T-cell (primary cell): Measurements from ENCODE around the gene SMO. TPM values are rescaled to one million over a fixed set of nuclear protein-coding genes. Genes with fewer than 3 reads are reported as not detected.

Source experiments
- ATAC-seq, 4 experiments: fragments of 200-7000 bp in 3 of 4; fragments of 150-1000 bp in 1 of 4; cut with Tn5 transposase; replicated peaks in 1 of 4; 1 replicate in 3 of 4; 2 replicates in 1 of 4; pipeline ENCODE4 v1.10.0; 2021; ENCODE audit warnings: moderate library complexity in 3 of 4, mild to moderate bottlenecking in 2 of 4, moderate number of reproducible peaks in 1 of 4
- CTCF ChIA-PET, 2 donors: fragments of 300-600 bp; sonication (Branson Sonifier 250); formaldehyde crosslinking; loops; one replicate each; lab custom pipeline; 2022; ENCODE audit warnings: antibody characterized with exemption in 2 of 2; lab: Charles Lee
- POLR2A ChIA-PET, 2 donors: fragments of 300-600 bp; sonication (Branson Sonifier 250); formaldehyde crosslinking; loops; one replicate each; lab custom pipeline; 2022; ENCODE audit warnings: antibody characterized with exemption in 2 of 2; lab: Charles Lee
- DNase-seq, 35 experiments: peaks; one replicate each; pipeline versions ENCODE4 v3.0.0 to v3.0.0-alpha.2; 2013 to 2023
- H3K27ac ChIP-seq: one replicate; pipeline ENCODE4 v1.5.1; 2013; ENCODE audit warnings: low read length
- H3K27me3 ChIP-seq, 2 experiments: replicated peaks in 1 of 2; 1 replicate in 1 of 2; 2 replicates in 1 of 2; pipeline versions ENCODE4 v1.6.1 to v1.7.0; 2013; ENCODE audit warnings: low read length in 1 of 2, mixed read lengths in 1 of 2; ENCODE audit not compliant: control insufficient read depth in 2 of 2, insufficient read depth in 2 of 2; ENCODE audit errors: extremely low read depth in 1 of 2
- H3K36me3 ChIP-seq, 2 donors: 1 replicate in 1 of 2; 2 replicates in 1 of 2; pipeline versions ENCODE4 v1.6.1 to v1.7.0; 2013; ENCODE audit warnings: low read length in 1 of 2; ENCODE audit not compliant: control insufficient read depth in 2 of 2, insufficient read depth in 1 of 2; ENCODE audit errors: extremely low read depth in 1 of 2
- H3K4me1 ChIP-seq, 2 experiments: 1 replicate in 1 of 2; 2 replicates in 1 of 2; pipeline versions ENCODE4 v1.6.1 to v1.7.0; 2013; ENCODE audit warnings: low read length in 2 of 2, mixed read lengths in 1 of 2; ENCODE audit not compliant: insufficient read depth in 2 of 2, control insufficient read depth in 1 of 2; ENCODE audit errors: extremely low read depth in 1 of 2
- H3K4me3 ChIP-seq, 2 donors: 1 replicate in 1 of 2; 2 replicates in 1 of 2; pipeline versions ENCODE4 v1.5.1 to v1.7.0; 2013; ENCODE audit warnings: mild to moderate bottlenecking in 2 of 2, low read length in 1 of 2, moderate library complexity in 1 of 2; ENCODE audit not compliant: control insufficient read depth in 1 of 2; ENCODE audit errors: extremely low read depth in 1 of 2
- H3K9me3 ChIP-seq: 2 replicates; pipeline ENCODE4 v1.7.0; 2013
- H3K27ac Mint-ChIP-seq, 2 donors: one replicate each; pipeline ENCODE4 v1.8.0; 2020 to 2021; ENCODE audit warnings: mild to moderate bottlenecking in 2 of 2, mixed read lengths in 2 of 2
- H3K27me3 Mint-ChIP-seq, 2 donors: one replicate each; pipeline ENCODE4 v1.8.0; 2021 to 2022; ENCODE audit warnings: mixed read lengths in 2 of 2
- H3K36me3 Mint-ChIP-seq: one replicate; pipeline ENCODE4 v1.8.0; 2021; ENCODE audit warnings: mixed read lengths
- H3K4me1 Mint-ChIP-seq, 3 donors: one replicate each; pipeline ENCODE4 v1.8.0; 2020 to 2022; ENCODE audit warnings: mixed read lengths in 3 of 3, mild to moderate bottlenecking in 1 of 3
- H3K4me3 Mint-ChIP-seq, 3 donors: one replicate each; pipeline ENCODE4 v1.8.0; 2020 to 2022; ENCODE audit warnings: mild to moderate bottlenecking in 3 of 3, mixed read lengths in 3 of 3, moderate library complexity in 3 of 3
- H3K9me3 Mint-ChIP-seq, 3 donors: one replicate each; pipeline ENCODE4 v1.8.0; 2020 to 2022; ENCODE audit warnings: mixed read lengths in 3 of 3
- WGBS: methylation state at CpG from one replicate; pipeline ENCODE4 v1.1.5; 2013; ENCODE audit warnings: missing lambda C conversion rate; ENCODE audit not compliant: insufficient coverage; 5-methylcytosine and 5-hydroxymethylcytosine counted together
- total RNA-seq, 35 experiments: library from RNA in 6 of 35; stranded (reverse) in 6 of 35; fragments of 120-200 nt in 1 of 35; gene quantifications; one replicate each; pipeline versions ENCODE4 v1.2.1 to v1.2.4 and lab custom pipeline; 2013 to 2026

SMO gene
- total RNA-seq, 5 donors from 2014 or later (not counting 1 experiment from before 2014, with no cell fraction given), result 0.22 to 1.7 (median 0.35) TPM

GRCh38 chr7:129161524-129162225 is 26.8 kb upstream of the SMO start:
- no peaks in the 10 kb centered on the region for H3K27me3 Mint-ChIP-seq
- Histone ChIP-seq H3K36me3 (no peaks in the 10 kb centered on the region), H3K4me1 (no peaks in the 10 kb centered on the region), H3K27me3 (no peaks in the 10 kb centered on the region), H3K9me3 (no peaks in the 10 kb centered on the region), H3K4me3 (no peak overlapping the region), H3K27ac (no peak overlapping the region)
- H3K36me3 Mint-ChIP-seq, result no peaks in the 10 kb centered on the region
- ATAC-seq (no peak), DNase-seq (no peak)
- H3K4me1 Mint-ChIP-seq, result peaks cover 0 to 4% (median 0%) of the 10 kb centered on the region in 3 donors
- WGBS, result 90% methylated on average over 3 of the region's 5 CpGs
- H3K4me3 Mint-ChIP-seq, result no peak overlapping the region
- ChIA-PET CTCF (interaction anchor here in 1 of 2 donors (0.5 kb wide), 1 partner anchor 73 kb away, joined by 3 read pairs; no protein-coding TSS in a partner anchor), POLR2A (no interaction called here)
- no peaks in the 10 kb centered on the region for H3K9me3 Mint-ChIP-seq
- no peak overlapping the region for H3K27ac Mint-ChIP-seq

GRCh38 chr7:129162732-129163131 is 25.7 kb upstream of the SMO start:
- H3K27me3 Mint-ChIP-seq, result no peaks in the 10 kb centered on the region
- H3K4me3 ChIP-seq, result no peak overlapping the region

GRCh38 chr7:129163875-129164544 is 24.4 kb upstream of the SMO start:
- DNase-seq, result peak in 2 of 35 experiments; percentile 25 to 70
- WGBS, result 74% methylated on average over 11 of the region's 11 CpGs

More at GRCh38 chr7:129162732-129163131, 25.7 kb upstream of the SMO start:
- Mint-ChIP-seq H3K4me1 (peaks cover 0 to 6% (median 0%) of the 10 kb centered on the region in 3 donors), H3K36me3 (no peaks in the 10 kb centered on the region), H3K27ac (no peak overlapping the region), H3K4me3 (no peak overlapping the region), H3K9me3 (no peaks in the 10 kb centered on the region)
- no peaks in the 10 kb centered on the region for H3K27me3 ChIP-seq
- H3K27ac ChIP-seq, result no peak overlapping the region
- ChIA-PET POLR2A (no interaction called here), CTCF (interaction anchor here (0.7 to 1.4 kb wide), 4 partner anchors 52 to 307 kb away, joined by 3 to 4 read pairs (median 3); no protein-coding TSS in a partner anchor)
- ATAC-seq (no peak), DNase-seq (no peak)
- 100% methylated on average over 2 of the region's 5 CpGs for WGBS
- H3K4me1 ChIP-seq, result no peaks in the 10 kb centered on the region
- H3K36me3 ChIP-seq, result no peaks in the 10 kb centered on the region
- no peaks in the 10 kb centered on the region for H3K9me3 ChIP-seq

GRCh38 chr7:129166745-129167144 is 21.7 kb upstream of the SMO start:
- Histone ChIP-seq H3K27me3 (peaks cover 0 to 20% of the 10 kb centered on the region in 2 experiments), H3K36me3 (no peaks in the 10 kb centered on the region), H3K27ac (no peak overlapping the region), H3K4me3 (no peak overlapping the region), H3K9me3 (no peaks in the 10 kb centered on the region), H3K4me1 (peaks cover 4 to 14% of the 10 kb centered on the region in 2 experiments)
- CTCF ChIA-PET, result no interaction called here
- no peak for ATAC-seq
- H3K27ac Mint-ChIP-seq, result no peak overlapping the region
- POLR2A ChIA-PET, result interaction anchor here in 1 of 2 donors (0.5 kb wide), 1 partner anchor 57 kb away, joined by 5 read pairs; no protein-coding TSS in a partner anchor
- WGBS, result 71% methylated on average over 3 of the region's 4 CpGs
- no peaks in the 10 kb centered on the region for H3K9me3 Mint-ChIP-seq
- peaks cover 10 to 22% (median 13%) of the 10 kb centered on the region in 3 donors for H3K4me1 Mint-ChIP-seq
- peaks cover 0 to 3% of the 10 kb centered on the region in 2 donors for H3K27me3 Mint-ChIP-seq
- no peaks in the 10 kb centered on the region for H3K36me3 Mint-ChIP-seq
- DNase-seq, result no peak
- H3K4me3 Mint-ChIP-seq, result no peak overlapping the region

More at GRCh38 chr7:129163875-129164544, 24.4 kb upstream of the SMO start:
- no peaks in the 10 kb centered on the region for H3K9me3 Mint-ChIP-seq
- POLR2A ChIA-PET, result interaction anchor here in 1 of 2 donors (0.5 kb wide), 2 partner anchors 256 to 1763 kb away, joined by 4 to 5 read pairs; no protein-coding TSS in a partner anchor
- H3K4me3 Mint-ChIP-seq, result no peak overlapping the region
- peak overlapping the region in 1 of 2 donors; percentile 4 for H3K27ac Mint-ChIP-seq
- no peaks in the 10 kb centered on the region for H3K9me3 ChIP-seq
- H3K36me3 ChIP-seq, result no peaks in the 10 kb centered on the region
- H3K27me3 Mint-ChIP-seq, result peaks cover 0 to 3% of the 10 kb centered on the region in 2 donors
- CTCF ChIA-PET, result interaction anchor here (0.5 to 1.4 kb wide), 34 partner anchors 8 to 936 kb away, joined by 3 to 11 read pairs (median 4); partner anchors contain the start of genes TNPO3 (in 1 of the 2) and TSPAN33 (in 1 of the 2)
- H3K36me3 Mint-ChIP-seq, result no peaks in the 10 kb centered on the region
- no peak overlapping the region for H3K27ac ChIP-seq
- peaks cover 0 to 7% of the 10 kb centered on the region in 2 experiments for H3K4me1 ChIP-seq
- ATAC-seq, result peak in 2 of 4 experiments; percentile 47 to 51
- H3K4me3 ChIP-seq, result no peak overlapping the region
- H3K4me1 Mint-ChIP-seq, result peaks cover 4 to 14% (median 4%) of the 10 kb centered on the region in 3 donors
- H3K27me3 ChIP-seq, result peaks cover 0 to 12% of the 10 kb centered on the region in 2 experiments

- no peaks in the 10 kb centered on the region for H3K9me3 ChIP-seq
- ChIA-PET CTCF (interaction anchor here in 1 of 2 donors (0.7 kb wide), 1 partner anchor 51 kb away, joined by 3 read pairs; no protein-coding TSS in a partner anchor), POLR2A (no interaction called here)
- H3K27ac ChIP-seq, result no peak overlapping the region
- H3K36me3 ChIP-seq, result no peaks in the 10 kb centered on the region
- ATAC-seq (no peak), DNase-seq (no peak)
- H3K4me1 Mint-ChIP-seq, result peaks cover 10 to 22% (median 13%) of the 10 kb centered on the region in 3 donors
- H3K4me3 Mint-ChIP-seq, result peak overlapping the region; percentile 52 to 79 (median 62)
- no peak overlapping the region for H3K27ac Mint-ChIP-seq
- H3K4me1 ChIP-seq, result peaks cover 4 to 14% of the 10 kb centered on the region in 2 experiments
- no peaks in the 10 kb centered on the region for H3K36me3 Mint-ChIP-seq
- no peaks in the 10 kb centered on the region for H3K9me3 Mint-ChIP-seq
- H3K4me3 ChIP-seq, result no peak overlapping the region
- 83% methylated on average over 2 of the region's 4 CpGs for WGBS
- H3K27me3 Mint-ChIP-seq, result peaks cover 0 to 3% of the 10 kb centered on the region in 2 donors
- H3K27me3 ChIP-seq, result peaks cover 0 to 20% of the 10 kb centered on the region in 2 experiments
Observed at GRCh38 chr7:129167817-129168216, 20.6 kb upstream of the SMO start.
